UCSD-AML1 (cell line): Measurements from ENCODE around the gene NPC1L1.

ENCODE experiments used
- DNase-seq: peaks from one replicate; lab custom pipeline; 2025; ENCODE audit not compliant: unreplicated experiment; lab: John Stamatoyannopoulos, UW

The NPC1L1 gene

GRCh38 chr7:44477063-44477830 is 63.9 kb downstream of the NPC1L1 start:
- peak; percentile 31 for DNase-seq

DNA sequence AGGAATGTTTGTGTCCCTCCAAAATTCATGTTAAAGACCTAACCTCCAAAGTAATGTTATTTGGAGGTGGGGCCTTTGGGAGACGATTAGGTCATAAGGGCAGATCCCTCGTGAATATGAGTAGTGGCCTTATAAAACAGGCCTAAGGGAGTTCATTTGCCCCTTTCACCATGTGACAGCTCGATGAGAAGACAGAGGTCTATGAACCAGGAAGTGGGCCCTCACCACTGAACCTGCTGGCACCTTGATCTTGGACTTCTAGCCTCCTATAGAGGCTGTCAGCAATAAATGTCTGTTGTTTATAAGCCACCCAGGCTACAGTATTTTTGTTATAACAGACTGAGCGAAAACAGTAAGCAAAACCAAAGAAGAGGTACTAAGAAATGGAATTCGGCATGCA is 64.8 kb downstream of the NPC1L1 start:
- no peak for DNase-seq

DNA sequence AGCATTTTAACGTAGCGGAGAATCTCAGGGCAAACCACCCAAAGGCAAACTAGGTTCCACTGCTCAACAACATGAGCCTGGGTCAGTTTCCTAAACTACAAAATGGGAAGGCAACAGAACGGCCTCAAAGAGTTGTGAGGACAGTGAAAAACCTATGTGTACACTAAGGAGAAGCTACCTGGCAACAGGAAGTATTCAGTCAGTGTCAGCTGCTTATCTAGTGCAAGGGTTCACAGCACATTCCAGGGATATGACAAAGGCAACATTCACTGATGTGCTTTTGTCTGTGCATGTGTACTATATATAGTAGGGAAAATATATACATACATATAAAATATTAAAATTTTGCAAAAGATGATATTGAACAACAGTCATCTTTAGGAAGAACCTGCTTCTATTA is 67.8 kb downstream of the NPC1L1 start:
- DNase-seq = no peak

- DNase-seq = no peak
Measured at GRCh38 chr7:44472843-44473242, 68.3 kb downstream of the NPC1L1 start.

- no peak for DNase-seq
Measured at GRCh38 chr7:44471850-44472249, 69.3 kb downstream of the NPC1L1 start.

DNA sequence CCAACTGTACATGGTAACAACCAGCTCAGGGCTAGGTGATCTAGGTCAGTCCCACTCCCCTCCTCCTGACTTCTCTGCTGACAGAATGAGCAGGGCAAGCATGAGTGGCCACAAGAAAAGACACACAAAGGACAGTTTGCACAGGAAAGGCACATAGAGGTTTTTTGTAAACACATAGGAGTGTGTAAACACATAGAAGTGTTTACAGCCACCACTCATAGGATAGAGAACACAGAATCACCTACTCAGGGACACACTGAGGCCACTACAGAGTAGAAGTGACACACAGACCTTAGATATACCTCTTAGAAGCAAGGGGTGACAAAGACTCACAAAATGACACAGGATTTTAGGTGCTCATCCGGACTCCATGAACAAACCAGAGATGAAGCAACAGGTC is 69.7 kb downstream of the NPC1L1 start:
- no peak for DNase-seq

DNA sequence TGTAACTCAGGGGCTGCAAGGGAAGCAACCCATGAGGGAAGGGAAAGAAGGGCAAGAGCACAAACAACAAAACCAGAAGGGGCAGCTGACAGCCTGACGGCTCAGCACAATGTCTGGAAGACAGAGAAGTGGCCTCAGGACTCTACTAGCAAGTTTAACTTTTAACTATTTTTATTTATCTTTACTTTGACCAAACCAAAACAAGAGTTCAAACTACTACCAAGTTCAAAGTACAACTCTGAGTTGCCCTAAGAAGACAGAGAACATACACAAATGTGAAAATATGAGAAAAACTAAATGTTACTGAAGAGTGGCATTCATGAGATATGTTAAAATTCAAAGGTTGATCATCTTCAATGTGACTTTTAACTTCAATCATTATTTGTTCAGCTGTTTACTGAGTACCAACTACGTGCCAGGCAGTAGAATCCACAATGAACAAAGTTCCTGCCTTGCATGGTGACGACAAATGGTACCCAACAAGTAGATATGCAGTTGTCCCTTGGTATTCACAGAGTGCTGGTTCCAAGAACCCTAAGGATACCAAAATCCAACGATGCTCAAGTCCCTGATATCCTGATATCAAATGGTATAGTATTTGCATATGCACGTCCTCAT is 70.4 kb downstream of the NPC1L1 start:
- no peak for DNase-seq

GRCh38 chr7:44470135-44470479 is 71.0 kb downstream of the NPC1L1 start:
- no peak for DNase-seq

GRCh38 chr7:44469461-44470134 is 71.5 kb downstream of the NPC1L1 start:
- no peak for DNase-seq

DNA sequence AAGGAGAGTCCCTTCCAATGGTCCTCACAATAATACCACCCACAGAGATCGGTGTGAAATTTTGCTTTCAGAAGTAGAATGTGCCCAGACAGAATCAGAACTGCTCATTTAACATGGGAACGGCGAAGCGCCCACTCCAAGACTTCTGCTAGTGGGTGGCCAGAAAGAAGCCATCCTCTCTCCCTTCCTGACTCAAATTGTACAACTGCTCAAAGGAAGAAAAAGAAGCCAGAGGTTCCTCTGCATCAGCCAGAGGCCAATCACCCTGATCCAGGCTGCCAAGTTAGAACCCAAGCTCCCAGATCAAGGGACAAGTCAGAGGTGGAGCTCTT is 73.9 kb downstream of the NPC1L1 start:
- DNase-seq = no peak

- DNase-seq = no peak
Measured at GRCh38 chr7:44466300-44467216, 74.6 kb downstream of the NPC1L1 start.

GRCh38 chr7:44465490-44465889 is 75.6 kb downstream of the NPC1L1 start:
- no peak for DNase-seq

DNA sequence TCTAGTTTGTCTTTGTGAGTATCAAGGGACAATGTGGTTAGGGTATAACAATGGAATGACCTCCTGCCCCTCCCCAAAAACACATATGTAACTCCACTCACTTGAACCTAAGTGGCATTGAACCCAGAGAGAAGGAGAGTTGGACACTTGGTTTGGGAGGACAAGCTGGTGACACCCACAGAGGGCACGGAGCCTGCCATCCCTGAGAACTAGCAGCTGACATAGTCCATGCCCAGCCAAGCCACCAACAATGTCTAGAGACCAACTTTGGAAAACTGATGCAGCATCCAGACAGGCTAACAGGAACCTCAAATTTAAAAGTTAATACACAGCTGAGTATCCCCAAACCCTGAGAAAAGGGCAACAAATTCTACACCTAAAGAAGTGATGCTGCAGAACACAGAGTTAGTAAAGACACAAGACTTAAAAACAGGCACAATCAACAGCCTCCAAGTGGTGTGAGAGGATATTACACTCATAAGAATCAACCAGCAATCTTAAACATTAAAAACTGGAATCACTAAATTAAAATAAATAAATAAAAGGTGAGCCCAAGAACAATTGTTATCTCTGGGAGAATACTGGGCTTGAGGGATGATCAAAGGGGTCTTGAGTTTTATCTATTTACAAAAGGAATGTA is 77.8 kb downstream of the NPC1L1 start:
- no peak for DNase-seq
